HG03039 (cell line): ENCODE measurements around the gene ANKH.
"Not testable (repeated sequence)": the region's sequence is repeated elsewhere in the genome, so short reads cannot be mapped to it uniquely, and the experiment has no call there.

ENCODE experiments used
- ATAC-seq: cut with Tn5 transposase; IDR thresholded peaks from one replicate; pipeline ENCODE4 v1.9.1; 2021; ENCODE audit warnings: mild to moderate bottlenecking, moderate library complexity; ENCODE audit not compliant: unreplicated experiment

Gene ANKH

GRCh38 chr5:14859150-14859549 is 12.4 kb downstream of the ANKH start:
- no peak for ATAC-seq

GRCh38 chr5:14855366-14855765 is 16.2 kb downstream of the ANKH start:
- ATAC-seq: no peak

GRCh38 chr5:14854799-14855198 is 16.8 kb downstream of the ANKH start:
- no peak for ATAC-seq

GRCh38 chr5:14853685-14854084 is 17.9 kb downstream of the ANKH start:
- ATAC-seq: no peak

- no peak for ATAC-seq
Measured at GRCh38 chr5:14852779-14853178, 18.8 kb downstream of the ANKH start.

- ATAC-seq: no peak
Measured at GRCh38 chr5:14851999-14852526, 19.5 kb downstream of the ANKH start.

- ATAC-seq: no peak
Measured at GRCh38 chr5:14851597-14851996, 20.0 kb downstream of the ANKH start.

- no peak for ATAC-seq
Measured at GRCh38 chr5:14851050-14851419, 20.5 kb downstream of the ANKH start.

- no peak for ATAC-seq
Measured at GRCh38 chr5:14850419-14851049, 21.0 kb downstream of the ANKH start.

GRCh38 chr5:14849516-14850294 is 21.9 kb downstream of the ANKH start:
- ATAC-seq: no peak

- not testable (repeated sequence) for ATAC-seq
Measured at GRCh38 chr5:14848942-14849341, 22.6 kb downstream of the ANKH start.

- ATAC-seq: no peak
Measured at GRCh38 chr5:14848385-14848784, 23.2 kb downstream of the ANKH start.

GRCh38 chr5:14847471-14847870 is 24.1 kb downstream of the ANKH start:
- no peak for ATAC-seq

- ATAC-seq: no peak
Measured at GRCh38 chr5:14842117-14842516, 29.5 kb downstream of the ANKH start.

GRCh38 chr5:14840624-14841023 is 31.0 kb downstream of the ANKH start:
- ATAC-seq: no peak

GRCh38 chr5:14838396-14839319 is 32.9 kb downstream of the ANKH start:
- no peak for ATAC-seq

GRCh38 chr5:14837423-14838122 is 34.0 kb downstream of the ANKH start:
- not testable (repeated sequence) for ATAC-seq

- ATAC-seq: no peak
Measured at GRCh38 chr5:14834584-14835550, 36.7 kb downstream of the ANKH start.

GRCh38 chr5:14834062-14834461 is 37.5 kb downstream of the ANKH start:
- ATAC-seq: no peak

GRCh38 chr5:14831006-14831338 is 40.6 kb downstream of the ANKH start:
- no peak for ATAC-seq
